Measurements from ENCODE around the gene ISG15. TPM values are rescaled to one million over a fixed set of nuclear protein-coding genes. Genes with fewer than 3 reads are reported as not detected.
"Not testable (repeated sequence)": the region's sequence is repeated elsewhere in the genome, so short reads cannot be mapped to it uniquely, and the experiment has no call there.

The ISG15 gene
- total RNA-seq, 1 donor from 2014 or later, result 45.5 TPM

DNA sequence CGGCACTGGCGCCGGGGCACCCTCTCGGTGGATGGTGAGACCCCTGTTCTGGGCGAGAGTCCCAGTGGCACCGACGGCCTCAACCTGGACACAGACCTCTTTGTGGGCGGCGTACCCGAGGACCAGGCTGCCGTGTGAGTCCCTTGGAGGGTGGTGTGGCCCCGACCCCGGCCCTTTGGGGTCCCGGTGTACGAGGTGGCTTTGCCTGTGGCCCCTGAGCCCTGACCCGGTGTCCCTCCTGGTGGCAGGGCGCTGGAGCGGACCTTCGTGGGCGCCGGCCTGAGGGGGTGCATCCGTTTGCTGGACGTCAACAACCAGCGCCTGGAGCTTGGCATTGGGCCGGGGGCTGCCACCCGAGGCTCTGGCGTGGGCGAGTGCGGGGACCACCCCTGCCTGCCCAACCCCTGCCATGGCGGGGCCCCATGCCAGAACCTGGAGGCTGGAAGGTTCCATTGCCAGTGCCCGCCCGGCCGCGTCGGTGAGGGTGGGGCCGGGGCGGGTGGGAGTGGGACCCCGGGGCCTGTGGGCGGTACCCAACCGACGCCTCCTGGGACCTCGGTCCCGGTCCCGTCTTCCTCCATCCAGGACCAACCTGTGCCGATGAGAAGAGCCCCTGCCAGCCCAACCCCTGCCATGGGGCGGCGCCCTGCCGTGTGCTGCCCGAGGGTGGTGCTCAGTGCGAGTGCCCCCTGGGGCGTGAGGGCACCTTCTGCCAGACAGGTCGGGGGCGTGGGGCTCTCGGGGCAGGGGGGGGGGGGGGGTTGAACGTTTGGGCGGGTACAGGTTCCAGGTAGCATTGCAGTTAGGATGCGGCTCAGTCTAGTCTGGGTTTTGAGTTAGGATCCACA lies 36.2 kb downstream of the ISG15 start:
- H3K27me3 Mint-ChIP-seq, result no peaks in the 10 kb centered on the region
- intact Hi-C loops (cut with micrococcal nuclease), result no loop called here
- no peak overlapping the region for H3K27ac Mint-ChIP-seq
- no peak overlapping the region for H3K4me3 Mint-ChIP-seq
- no peak for DNase-seq
- no peaks in the 10 kb centered on the region for H3K4me1 Mint-ChIP-seq
- no peaks in the 10 kb centered on the region for H3K9me3 Mint-ChIP-seq
- peaks cover 3% of the 10 kb centered on the region for H3K36me3 Mint-ChIP-seq (ENCODE audit: low read depth)

- Mint-ChIP-seq H3K4me1 (no peaks in the 10 kb centered on the region), H3K27ac (peak overlapping the region; percentile 25), H3K4me3 (no peak overlapping the region), H3K9me3 (no peaks in the 10 kb centered on the region), H3K36me3 (ENCODE audit: low read depth) (peaks cover 3% of the 10 kb centered on the region), H3K27me3 (no peaks in the 10 kb centered on the region)
- intact Hi-C loops (cut with micrococcal nuclease), result no loop called here
- DNase-seq, result no peak
Measured at GRCh38 chr1:1050577-1051052, 37.3 kb downstream of the ISG15 start.

DNA sequence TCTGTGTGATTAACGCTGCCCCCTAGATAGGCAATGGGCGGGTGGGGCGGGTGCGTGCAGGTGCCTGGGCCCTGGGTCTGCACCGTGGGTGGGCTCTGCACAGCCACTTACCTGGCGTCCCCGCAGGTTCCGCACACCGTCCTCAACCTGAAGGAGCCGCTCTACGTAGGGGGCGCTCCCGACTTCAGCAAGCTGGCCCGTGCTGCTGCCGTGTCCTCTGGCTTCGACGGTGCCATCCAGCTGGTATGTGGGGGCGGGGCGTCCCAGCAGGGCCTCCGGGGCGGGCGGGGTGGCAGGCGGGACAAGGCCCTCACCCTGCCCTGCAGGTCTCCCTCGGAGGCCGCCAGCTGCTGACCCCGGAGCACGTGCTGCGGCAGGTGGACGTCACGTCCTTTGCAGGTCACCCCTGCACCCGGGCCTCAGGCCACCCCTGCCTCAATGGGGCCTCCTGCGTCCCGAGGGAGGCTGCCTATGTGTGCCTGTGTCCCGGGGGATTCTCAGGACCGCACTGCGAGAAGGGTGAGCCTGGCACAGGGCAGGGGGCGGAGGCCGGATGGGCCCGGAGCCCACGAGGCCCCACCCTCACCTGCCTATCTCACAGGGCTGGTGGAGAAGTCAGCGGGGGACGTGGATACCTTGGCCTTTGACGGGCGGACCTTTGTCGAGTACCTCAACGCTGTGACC lies 38.0 kb downstream of the ISG15 start:
- no peak for DNase-seq
- peaks cover 2% of the 10 kb centered on the region for H3K4me1 Mint-ChIP-seq
- no peak overlapping the region for H3K27ac Mint-ChIP-seq
- H3K9me3 Mint-ChIP-seq, result no peaks in the 10 kb centered on the region
- H3K36me3 Mint-ChIP-seq (ENCODE audit: low read depth), result peaks cover 3% of the 10 kb centered on the region
- H3K4me3 Mint-ChIP-seq, result no peak overlapping the region
- no peaks in the 10 kb centered on the region for H3K27me3 Mint-ChIP-seq
- intact Hi-C loops (cut with micrococcal nuclease), result no loop called here

- no peak for DNase-seq
- no peaks in the 10 kb centered on the region for H3K9me3 Mint-ChIP-seq
- H3K4me1 Mint-ChIP-seq, result peaks cover 2% of the 10 kb centered on the region
- peaks cover 2% of the 10 kb centered on the region for H3K27me3 Mint-ChIP-seq
- H3K27ac Mint-ChIP-seq, result no peak overlapping the region
- intact Hi-C loops (cut with micrococcal nuclease), result no loop called here
- no peak overlapping the region for H3K4me3 Mint-ChIP-seq
- peaks cover 2% of the 10 kb centered on the region for H3K36me3 Mint-ChIP-seq (ENCODE audit: low read depth)
Measured at GRCh38 chr1:1052003-1052840, 38.9 kb downstream of the ISG15 start.

- Mint-ChIP-seq H3K4me3 (no peak overlapping the region), H3K4me1 (peaks cover 2% of the 10 kb centered on the region), H3K36me3 (ENCODE audit: low read depth) (peaks cover 2% of the 10 kb centered on the region), H3K27me3 (peaks cover 5% of the 10 kb centered on the region), H3K9me3 (no peaks in the 10 kb centered on the region), H3K27ac (no peak overlapping the region)
- intact Hi-C loops (cut with micrococcal nuclease), result no loop called here
- no peak for DNase-seq
Measured at GRCh38 chr1:1053022-1053421, 39.7 kb downstream of the ISG15 start.

DNA sequence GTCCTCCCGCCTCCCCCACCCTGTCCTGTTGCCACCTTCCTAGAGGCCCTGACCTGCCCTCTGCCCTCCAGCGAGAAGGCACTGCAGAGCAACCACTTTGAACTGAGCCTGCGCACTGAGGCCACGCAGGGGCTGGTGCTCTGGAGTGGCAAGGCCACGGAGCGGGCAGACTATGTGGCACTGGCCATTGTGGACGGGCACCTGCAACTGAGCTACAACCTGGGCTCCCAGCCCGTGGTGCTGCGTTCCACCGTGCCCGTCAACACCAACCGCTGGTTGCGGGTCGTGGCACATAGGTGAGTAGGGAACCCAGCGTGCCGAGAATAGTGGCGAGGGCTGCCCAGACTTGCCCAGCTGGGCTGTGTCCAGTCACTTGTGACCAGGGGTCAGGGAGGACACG lies 40.4 kb downstream of the ISG15 start:
- H3K36me3 Mint-ChIP-seq (ENCODE audit: low read depth), result peaks cover 2% of the 10 kb centered on the region
- no peak for DNase-seq
- H3K27me3 Mint-ChIP-seq, result peaks cover 10% of the 10 kb centered on the region
- H3K4me1 Mint-ChIP-seq, result peaks cover 6% of the 10 kb centered on the region
- intact Hi-C loops (cut with micrococcal nuclease), result no loop called here
- no peak overlapping the region for H3K4me3 Mint-ChIP-seq
- H3K27ac Mint-ChIP-seq, result no peak overlapping the region
- H3K9me3 Mint-ChIP-seq, result no peaks in the 10 kb centered on the region

- Mint-ChIP-seq H3K27ac (no peak overlapping the region), H3K4me1 (peaks cover 9% of the 10 kb centered on the region)
Measured at GRCh38 chr1:1054099-1054700, 40.9 kb downstream of the ISG15 start.

DNA sequence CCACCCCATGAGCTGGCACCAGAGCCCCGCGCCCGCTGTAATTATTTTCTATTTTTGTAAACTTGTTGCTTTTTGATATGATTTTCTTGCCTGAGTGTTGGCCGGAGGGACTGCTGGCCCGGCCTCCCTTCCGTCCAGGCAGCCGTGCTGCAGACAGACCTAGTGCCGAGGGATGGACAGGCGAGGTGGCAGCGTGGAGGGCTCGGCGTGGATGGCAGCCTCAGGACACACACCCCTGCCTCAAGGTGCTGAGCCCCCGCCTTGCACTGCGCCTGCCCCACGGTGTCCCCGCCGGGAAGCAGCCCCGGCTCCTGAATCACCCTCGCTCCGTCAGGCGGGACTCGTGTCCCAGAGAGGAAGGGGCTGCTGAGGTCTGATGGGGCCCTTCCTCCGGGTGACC lies 41.7 kb downstream of the ISG15 start:
- H3K4me1 Mint-ChIP-seq, result peaks cover 9% of the 10 kb centered on the region
- intact Hi-C loops (cut with micrococcal nuclease), result loop anchor here (5.0 kb wide), 1 partner anchor 252 kb away; the partner anchor contains the start of genes ACAP3 and PUSL1
- H3K36me3 Mint-ChIP-seq (ENCODE audit: low read depth), result peaks cover 2% of the 10 kb centered on the region

More at GRCh38 chr1:1054099-1054700, 40.9 kb downstream of the ISG15 start:
- peaks cover 2% of the 10 kb centered on the region for H3K36me3 Mint-ChIP-seq (ENCODE audit: low read depth)
- H3K27me3 Mint-ChIP-seq, result peaks cover 12% of the 10 kb centered on the region
- no peak for DNase-seq
- H3K9me3 Mint-ChIP-seq, result no peaks in the 10 kb centered on the region
- H3K4me3 Mint-ChIP-seq, result no peak overlapping the region
- intact Hi-C loops (cut with micrococcal nuclease), result no loop called here

DNA sequence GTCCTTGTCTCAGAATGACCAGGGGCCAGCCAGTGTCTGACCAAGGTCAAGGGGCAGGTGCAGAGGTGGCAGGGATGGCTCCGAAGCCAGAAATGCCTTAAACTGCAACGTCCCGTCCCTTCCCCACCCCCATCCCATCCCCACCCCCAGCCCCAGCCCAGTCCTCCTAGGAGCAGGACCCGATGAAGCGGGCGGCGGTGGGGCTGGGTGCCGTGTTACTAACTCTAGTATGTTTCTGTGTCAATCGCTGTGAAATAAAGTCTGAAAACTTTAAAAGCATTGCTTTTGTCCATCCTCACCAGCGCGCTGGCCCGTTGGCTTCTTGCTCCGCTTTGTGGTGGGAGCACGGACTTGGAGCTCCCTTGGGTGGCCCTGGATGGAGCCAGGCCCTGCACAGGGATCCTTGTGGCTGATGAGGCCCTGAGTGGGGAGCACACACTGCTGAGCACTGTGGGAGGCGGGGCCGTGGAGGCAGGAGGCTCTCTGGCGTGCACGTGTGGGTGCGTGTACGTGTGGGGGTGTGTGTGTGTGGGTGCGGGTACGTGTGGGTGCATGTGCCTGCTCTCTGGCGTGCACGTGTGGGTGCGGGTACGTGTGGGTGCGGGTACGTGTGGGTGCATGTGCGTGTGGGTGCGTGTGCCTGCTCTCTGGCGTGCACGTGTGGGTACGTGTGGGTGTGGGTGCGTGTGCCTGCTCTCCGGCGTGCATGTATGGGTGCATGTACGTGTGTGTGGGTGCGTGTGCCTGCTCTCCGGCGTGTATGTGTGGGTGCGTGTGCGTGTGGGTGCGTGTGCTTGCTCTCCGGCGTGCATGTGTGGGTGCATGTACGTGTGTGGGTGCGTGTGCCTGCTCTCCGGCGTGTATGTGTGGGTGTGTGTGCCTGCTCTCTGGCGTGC lies 42.8 kb downstream of the ISG15 start:
- DNase-seq, result no peak
- Mint-ChIP-seq H3K4me1 (peaks cover 17% of the 10 kb centered on the region), H3K36me3 (ENCODE audit: low read depth) (peaks cover under 1% of the 10 kb centered on the region), H3K4me3 (no peak overlapping the region), H3K27me3 (peaks cover 18% of the 10 kb centered on the region), H3K9me3 (no peaks in the 10 kb centered on the region), H3K27ac (no peak overlapping the region)
- intact Hi-C loops (cut with micrococcal nuclease), result loop anchor here (5.0 kb wide), 1 partner anchor 251 kb away; the partner anchor contains the start of genes ACAP3 and PUSL1

More for the DNA sequence above, 41.7 kb downstream of the ISG15 start:
- Mint-ChIP-seq H3K9me3 (no peaks in the 10 kb centered on the region), H3K4me3 (no peak overlapping the region), H3K27me3 (peaks cover 12% of the 10 kb centered on the region), H3K27ac (no peak overlapping the region)
- no peak for DNase-seq

GRCh38 chr1:1057769-1058087 lies 44.4 kb downstream of the ISG15 start:
- not testable (repeated sequence) for H3K27ac Mint-ChIP-seq; DNase-seq; H3K9me3 Mint-ChIP-seq; H3K36me3 Mint-ChIP-seq (ENCODE audit: low read depth)
- intact Hi-C loops (cut with micrococcal nuclease), result loop anchor here (2.0 to 5.0 kb wide), 2 partner anchors 17 to 250 kb away; partner anchors contain the start of genes ACAP3 and PUSL1
- Mint-ChIP-seq H3K4me3 (peak overlapping the region; percentile 88), H3K4me1 (peaks cover 21% of the 10 kb centered on the region), H3K27me3 (peaks cover 19% of the 10 kb centered on the region)

DNA sequence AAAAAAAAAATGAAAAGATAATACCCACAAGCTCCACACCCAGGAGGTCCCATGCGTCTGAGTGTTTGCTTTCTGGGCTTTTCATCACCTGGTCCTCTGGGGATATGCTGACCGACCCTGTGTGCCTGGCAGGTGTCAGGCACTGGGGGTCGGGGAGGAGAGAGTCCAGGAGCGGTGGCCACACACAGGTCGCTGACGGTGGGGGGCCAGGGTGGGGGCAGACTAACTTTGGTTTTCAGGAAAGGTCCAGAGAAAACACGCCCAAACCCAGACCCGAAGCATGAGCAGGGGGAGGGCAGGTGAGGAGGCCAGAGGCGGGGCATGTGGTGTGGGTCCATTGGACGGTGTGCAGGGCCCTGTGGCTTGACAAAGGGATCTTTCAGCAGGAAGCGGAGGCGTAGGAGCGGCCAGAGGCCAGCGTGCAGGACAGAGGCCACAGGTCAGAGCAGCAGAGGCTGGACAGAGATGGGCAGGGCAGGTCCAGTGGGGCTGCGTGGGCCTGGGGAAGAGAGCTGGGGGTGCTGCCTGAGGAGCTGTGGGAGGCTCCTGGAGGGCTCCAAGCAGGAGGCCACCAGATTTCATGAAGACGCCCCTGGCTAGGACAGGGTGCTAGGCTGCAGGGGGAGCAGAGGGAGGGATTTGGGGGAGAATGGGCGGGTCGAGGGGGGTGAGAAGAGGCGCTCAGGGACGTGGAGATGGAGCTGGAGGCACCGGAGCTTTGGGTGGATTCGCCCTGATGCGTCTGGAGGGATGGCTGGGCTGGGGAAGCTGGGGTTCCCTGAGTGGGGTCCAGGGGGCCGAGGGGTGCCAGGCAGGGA lies 45.0 kb downstream of the ISG15 start:
- peaks cover 23% of the 10 kb centered on the region for H3K4me1 Mint-ChIP-seq
- H3K9me3 Mint-ChIP-seq, result no peaks in the 10 kb centered on the region
- H3K27me3 Mint-ChIP-seq, result peaks cover 19% of the 10 kb centered on the region
- peaks cover 4% of the 10 kb centered on the region for H3K36me3 Mint-ChIP-seq (ENCODE audit: low read depth)
- no peak for DNase-seq
- H3K4me3 Mint-ChIP-seq, result peak overlapping the region; percentile 88
- H3K27ac Mint-ChIP-seq, result no peak overlapping the region
- intact Hi-C loops (cut with micrococcal nuclease), result loop anchor here (2.0 to 5.0 kb wide), 2 partner anchors 17 to 249 kb away; partner anchors contain the start of genes ACAP3 and PUSL1
